CD4-positive, alpha-beta memory T cell (primary cell): ENCODE results near the gene WAS. TPM values are rescaled to one million over a fixed set of nuclear protein-coding genes. Genes with fewer than 3 reads are reported as not detected.
"Not testable (repeated sequence)": the region's sequence is repeated elsewhere in the genome, so short reads cannot be mapped to it uniquely, and the experiment has no call there.

Source experiments
- CTCF ChIA-PET: fragments of 350-600 bp; sonication (Branson Sonifier 250); formaldehyde crosslinking; loops from one replicate; lab custom pipeline; 2021; ENCODE audit warnings: inconsistent platforms; ENCODE audit not compliant: partially characterized antibody; lab: Charles Lee
- POLR2A ChIA-PET: fragments of 350-600 bp; sonication (Branson Sonifier 250); formaldehyde crosslinking; loops from one replicate; lab custom pipeline; 2021; ENCODE audit not compliant: partially characterized antibody; lab: Charles Lee
- DNase-seq, 5 donors: peaks; one replicate each; pipeline versions ENCODE4 v3.0.0 to v3.0.0-alpha.2; 2020 to 2022; ENCODE audit warnings: mixed read lengths in 1 of 5
- H3K27ac ChIP-seq: one replicate; pipeline ENCODE4 v1.7.0; 2013; ENCODE audit warnings: low read depth, low read length
- H3K27me3 ChIP-seq: 2 replicates; pipeline ENCODE4 v1.7.0; 2013; ENCODE audit warnings: mild to moderate bottlenecking, low read length, moderate library complexity; ENCODE audit not compliant: insufficient read depth
- H3K36me3 ChIP-seq: 2 replicates; pipeline ENCODE4 v1.7.0; 2013; ENCODE audit warnings: mild to moderate bottlenecking, low read length, moderate library complexity; ENCODE audit not compliant: insufficient read depth
- H3K4me1 ChIP-seq: 2 replicates; pipeline ENCODE4 v1.7.0; 2013; ENCODE audit warnings: mild to moderate bottlenecking, low read length, moderate library complexity; ENCODE audit not compliant: insufficient read depth
- H3K4me3 ChIP-seq, 2 donors: one replicate each; pipeline ENCODE4 v1.7.0; 2013; ENCODE audit warnings: low read length in 2 of 2, mild to moderate bottlenecking in 1 of 2
- H3K9me3 ChIP-seq, 2 donors: one replicate each; pipeline ENCODE4 v1.7.0; 2013; ENCODE audit warnings: low read length in 2 of 2, control low read depth in 1 of 2; ENCODE audit not compliant: control insufficient read depth in 1 of 2
- H3K27ac Mint-ChIP-seq, 7 donors: one replicate each; pipeline ENCODE4 v1.8.0; 2020 to 2021; ENCODE audit warnings: mixed read lengths in 7 of 7, mild to moderate bottlenecking in 6 of 7, inconsistent platforms in 3 of 7, moderate library complexity in 3 of 7
- H3K27me3 Mint-ChIP-seq, 2 donors: one replicate each; pipeline ENCODE4 v1.8.0; 2020 to 2021; ENCODE audit warnings: mixed read lengths in 2 of 2
- H3K36me3 Mint-ChIP-seq, 2 donors: one replicate each; pipeline ENCODE4 v1.8.0; 2020 to 2021; ENCODE audit warnings: mixed read lengths in 2 of 2, inconsistent platforms in 1 of 2, mild to moderate bottlenecking in 1 of 2
- H3K4me1 Mint-ChIP-seq, 4 donors: one replicate each; pipeline ENCODE4 v1.8.0; 2020 to 2021; ENCODE audit warnings: mixed read lengths in 4 of 4, mild to moderate bottlenecking in 1 of 4
- H3K4me3 Mint-ChIP-seq, 8 donors: one replicate each; pipeline ENCODE4 v1.8.0; 2020 to 2021; ENCODE audit warnings: mixed read lengths in 8 of 8, mild to moderate bottlenecking in 7 of 8, moderate library complexity in 6 of 8, inconsistent platforms in 3 of 8
- H3K9me3 Mint-ChIP-seq, 8 donors: one replicate each; pipeline ENCODE4 v1.8.0; 2020 to 2021; ENCODE audit warnings: mixed read lengths in 8 of 8, mild to moderate bottlenecking in 5 of 8, inconsistent platforms in 3 of 8, moderate library complexity in 1 of 8
- intact Hi-C: fragments of 100-400 bp; cut with micrococcal nuclease; formaldehyde crosslinking; loops from one replicate; pipeline ENCODE4 v1.15.1; 2023
- polyA plus RNA-seq, 2 donors: library from polyadenylated mRNA; unstranded; fragments of 300-500 nt; fragmentation: Illumina TruSeq; gene quantifications; one replicate each; pipeline ENCODE4 v1.2.3, GENCODE V29; 2021
- total RNA-seq, 2 experiments: library from RNA; stranded (reverse); gene quantifications; one replicate each; pipeline ENCODE4 v1.2.3, GENCODE V29; 2021

Gene WAS
- total and polyA plus RNA-seq, 4 experiments from 2014 or later: 13.4 to 110 (median 71.0) TPM

- H3K27me3 ChIP-seq, CTCF ChIA-PET, H3K36me3 ChIP-seq, H3K27me3 Mint-ChIP-seq, H3K4me3 ChIP-seq, H3K9me3 ChIP-seq, H3K27ac ChIP-seq, H3K36me3 Mint-ChIP-seq, DNase-seq, H3K9me3 Mint-ChIP-seq, intact Hi-C loops, H3K27ac Mint-ChIP-seq, H3K4me1 Mint-ChIP-seq, H3K4me3 Mint-ChIP-seq, H3K4me1 ChIP-seq: not testable (repeated sequence)
- POLR2A ChIA-PET: interaction anchor here (0.6 kb wide), 1 partner anchor 244 kb away, joined by 3 read pairs; no protein-coding TSS in a partner anchor
These were observed 28.9 kb upstream of the WAS start for GRCh38 chrX:48654746-48655145.

DNA sequence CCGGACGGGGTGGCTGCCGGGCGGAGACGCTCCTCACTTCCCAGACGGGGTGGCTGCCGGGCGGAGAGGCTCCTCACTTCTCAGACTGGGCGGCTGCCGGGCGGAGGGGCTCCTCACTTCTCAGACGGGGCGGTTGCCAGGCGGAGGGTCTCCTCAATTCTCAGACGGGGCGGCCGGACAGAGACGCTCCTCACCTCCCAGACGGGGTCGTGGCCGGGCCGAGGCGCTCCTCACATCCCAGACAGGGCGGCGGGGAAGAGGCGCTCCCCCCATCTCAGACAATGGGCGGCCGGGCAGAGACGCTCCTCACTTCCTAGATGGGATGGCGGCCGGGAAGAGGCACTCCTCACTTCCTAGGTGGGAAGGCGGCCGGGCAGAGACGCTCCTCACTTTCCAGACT, 23.9 kb upstream of the WAS start:
- H3K27ac Mint-ChIP-seq, H3K4me3 Mint-ChIP-seq, POLR2A ChIA-PET, H3K27me3 Mint-ChIP-seq, H3K4me1 ChIP-seq, H3K4me3 ChIP-seq, CTCF ChIA-PET, H3K9me3 ChIP-seq, H3K27me3 ChIP-seq, H3K9me3 Mint-ChIP-seq, H3K27ac ChIP-seq, H3K36me3 ChIP-seq, intact Hi-C loops, DNase-seq, H3K36me3 Mint-ChIP-seq: not testable (repeated sequence)
- H3K4me1 Mint-ChIP-seq: peaks cover 6 to 15% (median 10%) of the 10 kb centered on the region in 4 donors

- Mint-ChIP-seq H3K4me1 (peaks cover 6 to 15% (median 10%) of the 10 kb centered on the region in 4 donors), H3K36me3 (no peaks in the 10 kb centered on the region), H3K27me3 (no peaks in the 10 kb centered on the region), H3K4me3 (no peak overlapping the region), H3K9me3 (no peaks in the 10 kb centered on the region), H3K27ac (no peak overlapping the region)
- CTCF ChIA-PET: interaction anchor here (2.3 kb wide), 1 partner anchor 15 kb away, joined by 10 read pairs; no protein-coding TSS in a partner anchor
- no peak overlapping the region for H3K4me3 ChIP-seq
- no peaks in the 10 kb centered on the region for H3K27me3 ChIP-seq
- H3K9me3 ChIP-seq: no peaks in the 10 kb centered on the region
- no peak overlapping the region for H3K27ac ChIP-seq
- H3K4me1 ChIP-seq: no peaks in the 10 kb centered on the region
- intact Hi-C loops: no loop called here
- no peaks in the 10 kb centered on the region for H3K36me3 ChIP-seq
- POLR2A ChIA-PET: no interaction called here
- DNase-seq: no peak
These were observed 20.4 kb upstream of the WAS start for GRCh38 chrX:48663241-48663640.

DNA sequence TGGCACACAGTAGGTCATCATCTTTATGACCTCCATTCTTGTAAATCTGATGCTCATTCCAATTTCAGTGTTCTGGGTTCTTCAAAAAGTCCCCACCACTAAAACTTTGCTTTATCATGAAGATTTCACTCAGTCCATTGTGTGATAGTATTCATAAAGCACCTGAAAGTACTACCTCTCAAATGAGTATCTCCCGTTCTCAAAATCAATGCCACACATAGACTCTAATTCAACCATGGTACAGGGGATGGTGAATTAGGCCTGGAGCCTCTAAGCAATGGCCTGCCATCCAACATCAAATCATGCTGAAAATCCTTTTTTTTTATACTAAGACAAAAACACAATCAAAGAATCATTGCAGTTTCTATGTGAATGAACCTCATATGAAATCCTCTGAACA, 19.4 kb upstream of the WAS start:
- POLR2A ChIA-PET: no interaction called here
- no peak overlapping the region for H3K4me3 Mint-ChIP-seq
- Histone ChIP-seq H3K9me3 (no peaks in the 10 kb centered on the region), H3K36me3 (no peaks in the 10 kb centered on the region), H3K27me3 (no peaks in the 10 kb centered on the region), H3K4me3 (no peak overlapping the region), H3K27ac (no peak overlapping the region), H3K4me1 (no peaks in the 10 kb centered on the region)
- H3K36me3 Mint-ChIP-seq: no peaks in the 10 kb centered on the region
- no peaks in the 10 kb centered on the region for H3K27me3 Mint-ChIP-seq
- no peaks in the 10 kb centered on the region for H3K9me3 Mint-ChIP-seq
- CTCF ChIA-PET: interaction anchor here (2.3 kb wide), 1 partner anchor 16 kb away, joined by 10 read pairs; no protein-coding TSS in a partner anchor
- H3K27ac Mint-ChIP-seq: peak overlapping the region in 1 of 7 donors; percentile 38
- H3K4me1 Mint-ChIP-seq: peaks cover 6 to 15% (median 10%) of the 10 kb centered on the region in 4 donors
- intact Hi-C loops: no loop called here
- DNase-seq: no peak

DNA sequence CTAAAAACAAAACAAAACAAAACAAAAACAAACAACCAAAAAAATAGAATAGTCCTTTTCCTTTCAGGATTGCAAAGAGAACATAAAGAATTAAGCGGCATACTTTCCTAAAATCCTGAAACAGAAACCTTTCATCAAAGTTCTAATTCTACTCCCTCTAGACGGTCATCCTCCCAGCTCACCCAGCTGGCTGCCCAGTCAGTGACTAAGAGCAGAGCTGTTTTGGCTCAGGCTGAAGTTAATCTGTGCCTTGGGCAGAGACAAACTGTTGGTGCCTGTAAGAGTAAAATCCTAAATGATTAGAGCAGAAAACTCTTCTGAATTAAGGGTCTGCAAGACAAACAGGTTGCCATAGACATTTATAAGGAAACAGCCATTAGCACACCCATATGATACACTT, 17.6 kb upstream of the WAS start:
- ChIA-PET POLR2A (no interaction called here), CTCF (no interaction called here)
- Mint-ChIP-seq H3K4me3 (no peak overlapping the region), H3K4me1 (peaks cover 3 to 7% (median 6%) of the 10 kb centered on the region in 4 donors), H3K9me3 (no peaks in the 10 kb centered on the region), H3K27me3 (no peaks in the 10 kb centered on the region), H3K27ac (no peak overlapping the region), H3K36me3 (no peaks in the 10 kb centered on the region)
- H3K27ac ChIP-seq: no peak overlapping the region
- DNase-seq: no peak
- intact Hi-C loops: no loop called here
- no peak overlapping the region for H3K4me3 ChIP-seq
- no peaks in the 10 kb centered on the region for H3K36me3 ChIP-seq
- H3K27me3 ChIP-seq: no peaks in the 10 kb centered on the region
- H3K9me3 ChIP-seq: no peaks in the 10 kb centered on the region
- no peaks in the 10 kb centered on the region for H3K4me1 ChIP-seq

DNA sequence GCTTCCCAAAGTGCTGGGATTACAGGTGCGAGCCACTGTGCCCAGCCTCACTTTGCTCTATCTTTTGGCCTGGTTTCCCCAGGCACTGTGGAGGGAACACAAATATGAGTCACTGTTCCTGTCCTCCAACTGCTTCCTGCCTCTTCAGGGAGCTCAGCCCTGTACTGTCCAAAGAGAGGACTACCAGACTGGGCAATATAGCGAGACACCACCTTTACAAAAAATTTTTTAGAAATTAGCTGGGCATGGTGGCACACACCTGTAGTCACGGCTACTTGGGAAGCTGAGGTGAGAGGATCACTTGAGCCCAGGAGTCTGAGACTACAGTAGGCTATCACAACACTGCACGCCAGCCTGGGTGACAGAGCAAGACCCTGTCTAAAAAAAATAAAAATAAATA, 16.9 kb upstream of the WAS start:
- Mint-ChIP-seq H3K4me1 (peaks cover 0 to under 1% (median 0%) of the 10 kb centered on the region in 4 donors), H3K27ac (no peak overlapping the region), H3K36me3 (no peaks in the 10 kb centered on the region), H3K27me3 (no peaks in the 10 kb centered on the region), H3K9me3 (no peaks in the 10 kb centered on the region), H3K4me3 (no peak overlapping the region)
- no peaks in the 10 kb centered on the region for H3K27me3 ChIP-seq
- intact Hi-C loops: no loop called here
- H3K4me3 ChIP-seq: no peak overlapping the region
- ChIA-PET POLR2A (no interaction called here), CTCF (no interaction called here)
- no peaks in the 10 kb centered on the region for H3K4me1 ChIP-seq
- H3K36me3 ChIP-seq: no peaks in the 10 kb centered on the region
- DNase-seq: no peak
- H3K9me3 ChIP-seq: no peaks in the 10 kb centered on the region
- no peak overlapping the region for H3K27ac ChIP-seq

DNA sequence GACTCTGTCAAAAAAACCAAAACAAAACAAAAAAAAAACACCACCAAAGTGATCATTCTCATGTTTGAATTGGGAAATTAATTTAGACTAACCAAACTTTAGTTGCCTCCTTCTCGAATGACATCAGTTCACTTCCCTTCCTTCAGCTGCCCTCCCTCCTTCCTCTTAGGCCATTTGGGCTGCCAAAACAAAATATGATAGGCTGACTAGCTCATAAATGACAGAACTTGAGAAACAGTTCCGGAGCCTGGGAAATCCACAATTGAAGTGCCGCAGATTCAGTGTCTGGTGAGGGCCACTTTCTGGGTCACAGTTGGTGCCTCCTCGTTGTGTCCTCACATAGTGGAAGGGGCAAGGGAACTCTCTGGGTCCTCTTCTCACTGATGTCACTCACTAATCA, 16.1 kb upstream of the WAS start:
- no peaks in the 10 kb centered on the region for H3K36me3 ChIP-seq
- H3K9me3 ChIP-seq: no peaks in the 10 kb centered on the region
- Mint-ChIP-seq H3K9me3 (no peaks in the 10 kb centered on the region), H3K4me3 (no peak overlapping the region), H3K36me3 (no peaks in the 10 kb centered on the region), H3K27ac (no peak overlapping the region), H3K27me3 (no peaks in the 10 kb centered on the region), H3K4me1 (no peaks in the 10 kb centered on the region)
- no peak overlapping the region for H3K27ac ChIP-seq
- DNase-seq: no peak
- ChIA-PET POLR2A (no interaction called here), CTCF (no interaction called here)
- no peak overlapping the region for H3K4me3 ChIP-seq
- intact Hi-C loops: no loop called here
- H3K4me1 ChIP-seq: no peaks in the 10 kb centered on the region
- H3K27me3 ChIP-seq: no peaks in the 10 kb centered on the region

GRCh38 chrX:48668187-48668586, 15.4 kb upstream of the WAS start:
- CTCF ChIA-PET, H3K27me3 Mint-ChIP-seq, H3K36me3 Mint-ChIP-seq, H3K9me3 ChIP-seq, intact Hi-C loops, H3K9me3 Mint-ChIP-seq, H3K27me3 ChIP-seq, H3K4me1 ChIP-seq, H3K36me3 ChIP-seq, H3K27ac ChIP-seq, H3K4me3 ChIP-seq, POLR2A ChIA-PET, H3K4me1 Mint-ChIP-seq, H3K4me3 Mint-ChIP-seq, DNase-seq: not testable (repeated sequence)
- peak overlapping the region in 1 of 7 donors; percentile 34 for H3K27ac Mint-ChIP-seq
